NOMO-1 treated with dmso at 0.1 percent for 144 hours (cell line): Measurements from ENCODE around the gene ABCG8.
"Not testable (repeated sequence)": the region's sequence is repeated elsewhere in the genome, so short reads cannot be mapped to it uniquely, and the experiment has no call there.

Source experiments
- DNase-seq: peaks from one replicate; lab custom pipeline; 2025; ENCODE audit not compliant: unreplicated experiment; lab: John Stamatoyannopoulos, UW

Gene ABCG8

GRCh38 chr2:43906448-43907109 lies 67.8 kb downstream of the ABCG8 start:
- no peak for DNase-seq

GRCh38 chr2:43911136-43911790 lies 72.5 kb downstream of the ABCG8 start:
- DNase-seq = not testable (repeated sequence)

DNA sequence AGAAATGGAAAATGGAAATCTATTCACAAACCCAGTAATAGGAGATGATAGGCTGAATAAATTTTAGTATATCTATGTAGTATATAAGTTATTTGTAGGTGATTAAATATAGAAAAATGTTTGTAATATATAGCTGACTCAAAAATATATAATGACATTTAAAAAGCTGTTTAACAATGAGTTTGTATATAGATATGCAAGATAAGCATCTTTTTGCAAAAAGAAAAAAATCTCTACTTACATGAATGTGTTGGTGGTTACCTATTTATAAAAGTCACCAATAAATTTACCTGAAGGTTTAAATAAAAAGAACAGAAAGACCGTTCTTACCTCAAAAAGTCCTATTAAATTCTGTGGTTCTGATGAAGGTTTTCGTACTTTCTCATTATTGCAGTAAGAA lies 85.7 kb downstream of the ABCG8 start:
- DNase-seq = no peak

DNA sequence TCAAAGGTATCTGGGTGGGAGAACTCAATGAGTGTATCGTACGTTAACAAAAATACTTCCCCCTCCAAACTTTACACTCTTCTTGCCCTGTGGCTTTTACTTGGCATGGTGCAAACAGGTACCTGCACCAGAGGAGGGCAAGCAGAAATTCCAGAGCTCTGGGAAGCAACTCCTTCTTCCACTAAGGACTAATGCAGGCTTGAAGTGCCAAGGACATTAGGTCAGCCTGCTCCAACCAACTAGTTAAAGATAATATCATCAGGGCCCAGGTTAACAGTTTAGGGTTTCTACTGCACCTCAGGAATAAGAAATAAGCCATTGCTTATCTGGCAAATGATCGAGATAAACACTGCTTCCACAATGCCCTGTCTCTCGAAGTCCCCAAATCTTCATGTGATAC lies 86.7 kb downstream of the ABCG8 start:
- DNase-seq = no peak

DNA sequence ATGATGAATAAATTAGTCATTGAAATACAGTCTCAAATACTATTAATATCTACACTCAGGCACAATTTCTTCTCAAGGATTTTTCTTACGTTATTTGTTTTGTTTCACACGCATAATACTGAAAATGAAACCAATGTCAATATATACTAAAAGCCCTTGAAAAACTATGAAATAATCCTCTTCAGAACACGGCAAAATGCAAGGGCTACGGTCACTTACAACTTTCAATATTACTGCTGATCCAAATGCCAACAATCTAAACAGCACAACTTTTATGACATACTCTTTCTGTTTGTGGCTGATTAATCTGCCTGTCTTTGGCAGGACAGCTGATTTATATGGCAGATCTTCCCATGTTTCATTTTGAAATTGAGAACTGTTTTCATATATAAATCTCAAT lies 88.7 kb downstream of the ABCG8 start:
- no peak for DNase-seq

DNA sequence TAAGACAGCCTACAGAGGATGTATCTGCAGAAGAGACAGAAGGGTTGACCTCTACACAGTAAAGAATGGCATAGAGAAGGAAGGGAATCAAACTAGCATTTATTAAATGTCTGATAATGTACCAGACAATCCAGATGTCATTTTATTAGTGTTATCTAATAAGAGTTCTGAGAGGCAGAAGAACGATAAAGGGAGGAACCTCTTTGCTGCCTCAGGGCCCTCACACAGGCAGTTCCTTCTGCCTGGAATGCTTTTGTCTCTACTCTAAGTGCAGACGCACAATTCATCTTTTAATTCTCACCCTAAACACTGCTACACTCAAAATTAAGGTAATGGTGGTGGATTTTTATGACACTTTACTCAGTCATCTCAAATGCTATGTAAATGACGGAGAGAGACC lies 92.5 kb downstream of the ABCG8 start:
- no peak for DNase-seq
